Measurements from ENCODE around the gene MEFV. TPM values are rescaled to one million over a fixed set of nuclear protein-coding genes. Genes with fewer than 3 reads are reported as not detected.

The MEFV gene
- total and polyA plus RNA-seq, 2 of the 13 experiments (the other 11 are each of a cell fraction or from before 2014, with no cell fraction given) = 0.22 TPM; not detected in 1

DNA sequence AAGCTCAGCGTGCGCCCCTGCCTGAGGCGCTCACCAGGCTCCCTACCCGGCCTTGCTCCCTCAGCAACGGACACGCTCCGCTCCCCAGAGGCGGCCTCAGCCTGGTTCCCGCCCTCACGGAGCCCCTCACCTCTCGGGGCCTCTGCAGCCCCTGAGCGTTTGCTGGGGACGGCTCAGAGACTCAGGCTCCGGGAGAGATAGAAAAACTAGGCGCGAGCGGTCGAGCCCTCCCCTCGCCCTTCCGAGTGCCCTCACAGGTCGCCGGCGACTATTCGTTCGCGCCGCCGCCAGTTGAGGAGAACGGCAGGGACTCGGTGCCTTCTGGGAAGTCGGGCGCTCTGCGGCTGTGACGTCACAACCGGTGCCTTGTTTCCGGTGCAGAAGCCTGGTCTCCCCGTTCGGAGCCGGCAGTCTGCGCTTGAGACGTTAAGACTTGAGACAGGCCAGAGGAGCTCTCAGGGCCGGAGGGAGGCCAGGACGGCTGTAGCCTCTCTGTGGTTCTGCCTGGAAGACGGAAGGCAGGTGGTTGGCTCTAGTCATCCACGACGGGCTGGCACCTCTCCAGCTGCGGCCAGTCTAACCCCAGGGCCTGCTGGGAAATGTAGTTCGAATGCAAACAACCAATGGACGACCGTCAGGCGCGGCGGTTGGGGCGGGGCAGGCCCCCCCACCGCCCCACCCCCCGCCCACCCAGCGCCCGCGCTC, 21.4 kb downstream of the MEFV start, which contains the start of gene ZNF200 (continued):
- TF ChIP-seq, protein P1, sequence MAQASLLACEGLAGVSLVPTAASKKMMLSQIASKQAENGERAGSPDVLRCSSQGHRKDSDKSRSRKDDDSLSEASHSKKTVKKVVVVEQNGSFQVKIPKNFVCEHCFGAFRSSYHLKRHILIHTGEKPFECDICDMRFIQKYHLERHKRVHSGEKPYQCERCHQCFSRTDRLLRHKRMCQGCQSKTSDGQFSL (CRISPR knock-in tag; IDR thresholded peaks at IDR 0.05) = peak; percentile 74; the same call in 1 of the 2 replicates
- TF ChIP-seq, protein P2, sequence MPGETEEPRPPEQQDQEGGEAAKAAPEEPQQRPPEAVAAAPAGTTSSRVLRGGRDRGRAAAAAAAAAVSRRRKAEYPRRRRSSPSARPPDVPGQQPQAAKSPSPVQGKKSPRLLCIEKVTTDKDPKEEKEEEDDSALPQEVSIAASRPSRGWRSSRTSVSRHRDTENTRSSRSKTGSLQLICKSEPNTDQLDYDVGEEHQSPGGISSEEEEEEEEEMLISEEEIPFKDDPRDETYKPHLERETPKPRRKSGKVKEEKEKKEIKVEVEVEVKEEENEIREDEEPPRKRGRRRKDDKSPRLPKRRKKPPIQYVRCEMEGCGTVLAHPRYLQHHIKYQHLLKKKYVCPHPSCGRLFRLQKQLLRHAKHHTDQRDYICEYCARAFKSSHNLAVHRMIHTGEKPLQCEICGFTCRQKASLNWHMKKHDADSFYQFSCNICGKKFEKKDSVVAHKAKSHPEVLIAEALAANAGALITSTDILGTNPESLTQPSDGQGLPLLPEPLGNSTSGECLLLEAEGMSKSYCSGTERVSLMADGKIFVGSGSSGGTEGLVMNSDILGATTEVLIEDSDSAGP (CRISPR knock-in tag; IDR thresholded peaks at IDR 0.05; ENCODE audit: borderline replicate concordance) = peak; percentile 75; the same call in 1 of the 2 replicates
- TF ChIP-seq MEF2D (CRISPR knock-in tag; IDR thresholded peaks at IDR 0.05) (peak; percentile 70; the same call in 1 of the 2 replicates), GZF1 (CRISPR knock-in tag; IDR thresholded peaks at IDR 0.05) (peak; percentile 94), ZNF839 (CRISPR knock-in tag; IDR thresholded peaks at IDR 0.05; ENCODE audit: borderline replicate concordance) (no peak), KLF16 (CRISPR knock-in tag; IDR thresholded peaks at IDR 0.05) (peak in 1 of 2 experiments; percentile 78; a peak in 2 of 4 replicates), BRCA1 (CRISPR knock-in tag; IDR thresholded peaks at IDR 0.05) (peak; percentile 48; the same call in 1 of the 2 replicates), NKX3-1 (CRISPR knock-in tag; IDR thresholded peaks at IDR 0.05) (0 out of 2 replicates have a peak, but pooled peaks have one; percentile 42), REXO4 (CRISPR knock-in tag; IDR thresholded peaks at IDR 0.05; ENCODE audit: borderline replicate concordance) (no peak), PTBP1 (IDR thresholded peaks at IDR 0.05; ENCODE audit: low read depth, low read length, poor library complexity, severe bottlenecking) (no peak), TBX3 (IDR thresholded peaks at IDR 0.05; ENCODE audit: borderline replicate concordance) (no peak), NFKBIZ (CRISPR knock-in tag; IDR thresholded peaks at IDR 0.05) (peak; percentile 59; the same call in 1 of the 2 replicates), ZFP62 (CRISPR knock-in tag; IDR thresholded peaks at IDR 0.05) (no peak)
- TF ChIP-seq, protein P3, sequence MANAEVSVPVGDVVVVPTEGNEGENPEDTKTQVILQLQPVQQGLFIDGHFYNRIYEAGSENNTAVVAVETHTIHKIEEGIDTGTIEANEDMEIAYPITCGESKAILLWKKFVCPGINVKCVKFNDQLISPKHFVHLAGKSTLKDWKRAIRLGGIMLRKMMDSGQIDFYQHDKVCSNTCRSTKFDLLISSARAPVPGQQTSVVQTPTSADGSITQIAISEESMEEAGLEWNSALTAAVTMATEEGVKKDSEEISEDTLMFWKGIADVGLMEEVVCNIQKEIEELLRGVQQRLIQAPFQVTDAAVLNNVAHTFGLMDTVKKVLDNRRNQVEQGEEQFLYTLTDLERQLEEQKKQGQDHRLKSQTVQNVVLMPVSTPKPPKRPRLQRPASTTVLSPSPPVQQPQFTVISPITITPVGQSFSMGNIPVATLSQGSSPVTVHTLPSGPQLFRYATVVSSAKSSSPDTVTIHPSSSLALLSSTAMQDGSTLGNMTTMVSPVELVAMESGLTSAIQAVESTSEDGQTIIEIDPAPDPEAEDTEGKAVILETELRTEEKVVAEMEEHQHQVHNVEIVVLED (CRISPR knock-in tag; IDR thresholded peaks at IDR 0.05; ENCODE audit: borderline replicate concordance) = peak; percentile 88
- TF ChIP-seq, protein P4, sequence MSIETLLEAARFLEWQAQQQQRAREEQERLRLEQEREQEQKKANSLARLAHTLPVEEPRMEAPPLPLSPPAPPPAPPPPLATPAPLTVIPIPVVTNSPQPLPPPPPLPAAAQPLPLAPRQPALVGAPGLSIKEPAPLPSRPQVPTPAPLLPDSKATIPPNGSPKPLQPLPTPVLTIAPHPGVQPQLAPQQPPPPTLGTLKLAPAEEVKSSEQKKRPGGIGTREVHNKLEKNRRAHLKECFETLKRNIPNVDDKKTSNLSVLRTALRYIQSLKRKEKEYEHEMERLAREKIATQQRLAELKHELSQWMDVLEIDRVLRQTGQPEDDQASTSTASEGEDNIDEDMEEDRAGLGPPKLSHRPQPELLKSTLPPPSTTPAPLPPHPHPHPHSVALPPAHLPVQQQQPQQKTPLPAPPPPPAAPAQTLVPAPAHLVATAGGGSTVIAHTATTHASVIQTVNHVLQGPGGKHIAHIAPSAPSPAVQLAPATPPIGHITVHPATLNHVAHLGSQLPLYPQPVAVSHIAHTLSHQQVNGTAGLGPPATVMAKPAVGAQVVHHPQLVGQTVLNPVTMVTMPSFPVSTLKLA (IDR thresholded peaks at IDR 0.05) = no peak
- TF ChIP-seq, protein P5, sequence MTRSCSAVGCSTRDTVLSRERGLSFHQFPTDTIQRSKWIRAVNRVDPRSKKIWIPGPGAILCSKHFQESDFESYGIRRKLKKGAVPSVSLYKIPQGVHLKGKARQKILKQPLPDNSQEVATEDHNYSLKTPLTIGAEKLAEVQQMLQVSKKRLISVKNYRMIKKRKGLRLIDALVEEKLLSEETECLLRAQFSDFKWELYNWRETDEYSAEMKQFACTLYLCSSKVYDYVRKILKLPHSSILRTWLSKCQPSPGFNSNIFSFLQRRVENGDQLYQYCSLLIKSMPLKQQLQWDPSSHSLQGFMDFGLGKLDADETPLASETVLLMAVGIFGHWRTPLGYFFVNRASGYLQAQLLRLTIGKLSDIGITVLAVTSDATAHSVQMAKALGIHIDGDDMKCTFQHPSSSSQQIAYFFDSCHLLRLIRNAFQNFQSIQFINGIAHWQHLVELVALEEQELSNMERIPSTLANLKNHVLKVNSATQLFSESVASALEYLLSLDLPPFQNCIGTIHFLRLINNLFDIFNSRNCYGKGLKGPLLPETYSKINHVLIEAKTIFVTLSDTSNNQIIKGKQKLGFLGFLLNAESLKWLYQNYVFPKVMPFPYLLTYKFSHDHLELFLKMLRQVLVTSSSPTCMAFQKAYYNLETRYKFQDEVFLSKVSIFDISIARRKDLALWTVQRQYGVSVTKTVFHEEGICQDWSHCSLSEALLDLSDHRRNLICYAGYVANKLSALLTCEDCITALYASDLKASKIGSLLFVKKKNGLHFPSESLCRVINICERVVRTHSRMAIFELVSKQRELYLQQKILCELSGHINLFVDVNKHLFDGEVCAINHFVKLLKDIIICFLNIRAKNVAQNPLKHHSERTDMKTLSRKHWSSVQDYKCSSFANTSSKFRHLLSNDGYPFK (CRISPR knock-in tag; IDR thresholded peaks at IDR 0.05; ENCODE audit: borderline replicate concordance) = peak; percentile 82
- TF ChIP-seq, protein P6, sequence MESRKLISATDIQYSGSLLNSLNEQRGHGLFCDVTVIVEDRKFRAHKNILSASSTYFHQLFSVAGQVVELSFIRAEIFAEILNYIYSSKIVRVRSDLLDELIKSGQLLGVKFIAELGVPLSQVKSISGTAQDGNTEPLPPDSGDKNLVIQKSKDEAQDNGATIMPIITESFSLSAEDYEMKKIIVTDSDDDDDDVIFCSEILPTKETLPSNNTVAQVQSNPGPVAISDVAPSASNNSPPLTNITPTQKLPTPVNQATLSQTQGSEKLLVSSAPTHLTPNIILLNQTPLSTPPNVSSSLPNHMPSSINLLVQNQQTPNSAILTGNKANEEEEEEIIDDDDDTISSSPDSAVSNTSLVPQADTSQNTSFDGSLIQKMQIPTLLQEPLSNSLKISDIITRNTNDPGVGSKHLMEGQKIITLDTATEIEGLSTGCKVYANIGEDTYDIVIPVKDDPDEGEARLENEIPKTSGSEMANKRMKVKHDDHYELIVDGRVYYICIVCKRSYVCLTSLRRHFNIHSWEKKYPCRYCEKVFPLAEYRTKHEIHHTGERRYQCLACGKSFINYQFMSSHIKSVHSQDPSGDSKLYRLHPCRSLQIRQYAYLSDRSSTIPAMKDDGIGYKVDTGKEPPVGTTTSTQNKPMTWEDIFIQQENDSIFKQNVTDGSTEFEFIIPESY (CRISPR knock-in tag; IDR thresholded peaks at IDR 0.05) = no peak; the same call in 1 of the 2 replicates
